B cell (primary cell): ENCODE results near the gene GPR37L1.

Experiments used
- EZH2 ChIP-seq: IDR thresholded peaks from 2 replicates; pipeline ENCODE4 v1.6.1; 2012; ENCODE audit warnings: borderline replicate concordance, low read depth, mild to moderate bottlenecking, moderate library complexity, low read length; ENCODE audit not compliant: insufficient read depth, poor library complexity, severe bottlenecking
- TF ChIP-seq, protein P1 (sequence below): fragments of 200-600 bp; IDR thresholded peaks from one replicate; pipeline ENCODE4 v1.8.0; 2022; ENCODE audit warnings: antibody characterized with exemption, mild to moderate bottlenecking

DNA sequence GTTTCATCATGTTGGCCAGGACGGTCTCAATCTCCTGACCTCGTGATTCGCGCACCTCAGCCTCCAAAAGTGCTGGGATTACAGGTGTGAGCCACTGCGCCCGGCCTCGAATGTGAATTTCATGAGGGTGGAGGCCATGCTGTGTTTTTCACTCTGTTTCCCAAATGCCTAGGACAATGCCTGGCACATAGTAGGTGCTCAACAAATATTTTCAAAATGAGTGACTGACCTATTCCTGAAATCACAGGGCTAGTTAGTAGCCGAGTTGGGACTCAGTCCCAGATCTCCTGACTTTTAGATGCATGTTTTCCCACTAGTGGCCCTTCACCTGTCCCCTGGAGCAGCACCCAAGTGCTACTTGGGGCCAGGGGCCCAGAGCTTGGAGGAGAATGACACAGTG lies 6.4 kb upstream of the GPR37L1 start:
- TF ChIP-seq, protein P1, sequence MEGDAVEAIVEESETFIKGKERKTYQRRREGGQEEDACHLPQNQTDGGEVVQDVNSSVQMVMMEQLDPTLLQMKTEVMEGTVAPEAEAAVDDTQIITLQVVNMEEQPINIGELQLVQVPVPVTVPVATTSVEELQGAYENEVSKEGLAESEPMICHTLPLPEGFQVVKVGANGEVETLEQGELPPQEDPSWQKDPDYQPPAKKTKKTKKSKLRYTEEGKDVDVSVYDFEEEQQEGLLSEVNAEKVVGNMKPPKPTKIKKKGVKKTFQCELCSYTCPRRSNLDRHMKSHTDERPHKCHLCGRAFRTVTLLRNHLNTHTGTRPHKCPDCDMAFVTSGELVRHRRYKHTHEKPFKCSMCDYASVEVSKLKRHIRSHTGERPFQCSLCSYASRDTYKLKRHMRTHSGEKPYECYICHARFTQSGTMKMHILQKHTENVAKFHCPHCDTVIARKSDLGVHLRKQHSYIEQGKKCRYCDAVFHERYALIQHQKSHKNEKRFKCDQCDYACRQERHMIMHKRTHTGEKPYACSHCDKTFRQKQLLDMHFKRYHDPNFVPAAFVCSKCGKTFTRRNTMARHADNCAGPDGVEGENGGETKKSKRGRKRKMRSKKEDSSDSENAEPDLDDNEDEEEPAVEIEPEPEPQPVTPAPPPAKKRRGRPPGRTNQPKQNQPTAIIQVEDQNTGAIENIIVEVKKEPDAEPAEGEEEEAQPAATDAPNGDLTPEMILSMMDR: no peak
- TF ChIP-seq EZH2: no peak
